ENCODE data around the gene ZNF695.
"Not testable (repeated sequence)": the region's sequence is repeated elsewhere in the genome, so short reads cannot be mapped to it uniquely, and the experiment has no call there.

The ZNF695 gene

DNA sequence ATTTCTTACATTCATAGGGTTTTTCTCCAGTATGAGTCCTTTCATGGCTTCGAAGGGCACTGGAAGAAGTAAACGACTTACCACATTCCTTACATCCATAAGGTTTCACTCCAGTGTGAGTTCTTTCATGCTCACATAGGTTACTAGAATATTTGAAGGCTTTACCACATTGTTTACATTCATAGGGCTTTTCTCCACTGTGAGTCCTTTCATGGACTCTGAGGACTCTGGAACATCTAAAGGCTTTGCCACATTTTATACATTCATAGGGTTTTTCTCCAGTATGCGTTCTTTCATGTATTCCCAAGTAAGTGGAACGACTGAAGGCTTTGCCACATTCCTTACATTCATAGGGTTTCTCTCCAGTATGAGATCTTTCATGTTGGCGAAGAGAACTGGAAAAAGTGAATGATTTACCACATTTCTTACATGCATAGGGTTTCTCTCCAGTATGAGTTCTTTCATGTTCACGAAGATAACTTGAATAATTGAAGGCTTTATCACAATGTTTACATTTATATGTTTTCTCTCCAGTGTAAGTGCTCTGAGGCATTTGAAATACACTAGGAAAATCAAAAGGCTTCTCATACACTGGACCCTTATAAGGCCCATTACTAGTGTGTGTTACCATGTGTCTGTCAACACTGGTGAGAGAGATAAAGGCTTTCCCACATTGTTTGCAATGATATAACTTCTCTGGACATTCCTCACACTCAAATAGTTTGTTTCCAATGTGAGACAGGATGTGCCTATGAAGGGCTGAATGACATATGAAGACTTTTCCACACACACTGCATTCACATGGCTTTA is 29.9 kb upstream of the ZNF695 start:
- no peak for DNase-seq (ENCODE audit: low read depth)
- TF ChIP-seq, protein P1, sequence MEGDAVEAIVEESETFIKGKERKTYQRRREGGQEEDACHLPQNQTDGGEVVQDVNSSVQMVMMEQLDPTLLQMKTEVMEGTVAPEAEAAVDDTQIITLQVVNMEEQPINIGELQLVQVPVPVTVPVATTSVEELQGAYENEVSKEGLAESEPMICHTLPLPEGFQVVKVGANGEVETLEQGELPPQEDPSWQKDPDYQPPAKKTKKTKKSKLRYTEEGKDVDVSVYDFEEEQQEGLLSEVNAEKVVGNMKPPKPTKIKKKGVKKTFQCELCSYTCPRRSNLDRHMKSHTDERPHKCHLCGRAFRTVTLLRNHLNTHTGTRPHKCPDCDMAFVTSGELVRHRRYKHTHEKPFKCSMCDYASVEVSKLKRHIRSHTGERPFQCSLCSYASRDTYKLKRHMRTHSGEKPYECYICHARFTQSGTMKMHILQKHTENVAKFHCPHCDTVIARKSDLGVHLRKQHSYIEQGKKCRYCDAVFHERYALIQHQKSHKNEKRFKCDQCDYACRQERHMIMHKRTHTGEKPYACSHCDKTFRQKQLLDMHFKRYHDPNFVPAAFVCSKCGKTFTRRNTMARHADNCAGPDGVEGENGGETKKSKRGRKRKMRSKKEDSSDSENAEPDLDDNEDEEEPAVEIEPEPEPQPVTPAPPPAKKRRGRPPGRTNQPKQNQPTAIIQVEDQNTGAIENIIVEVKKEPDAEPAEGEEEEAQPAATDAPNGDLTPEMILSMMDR (IDR thresholded peaks at IDR 0.05; ENCODE audit: low read depth, low read length, missing control alignments): no peak
- no peak overlapping the region for H3K4me3 ChIP-seq (ENCODE audit: low read depth, low read length)

DNA sequence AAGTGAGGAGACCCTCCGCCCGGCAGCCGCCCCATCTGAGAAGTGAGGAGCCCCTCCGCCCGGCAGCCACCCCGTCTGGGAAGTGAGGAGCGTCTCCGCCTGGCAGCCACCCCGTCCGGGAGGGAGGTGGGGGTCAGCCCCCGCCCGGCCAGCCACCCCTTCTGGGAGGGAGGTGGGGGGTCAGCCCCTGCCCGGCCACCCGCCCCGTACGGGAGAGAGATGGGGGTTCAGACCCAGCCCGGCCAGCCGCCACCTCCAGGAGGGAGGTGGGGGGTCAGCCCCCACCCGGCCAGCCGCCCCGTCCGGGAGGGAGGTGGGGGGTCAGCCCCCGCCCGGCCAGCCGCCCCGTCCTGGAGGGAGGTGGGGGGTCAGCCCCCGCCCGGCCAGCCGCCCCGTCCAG is 24.4 kb upstream of the ZNF695 start:
- not testable (repeated sequence) for H3K4me3 ChIP-seq (ENCODE audit: low read depth, low read length); DNase-seq (ENCODE audit: low read depth)

DNA sequence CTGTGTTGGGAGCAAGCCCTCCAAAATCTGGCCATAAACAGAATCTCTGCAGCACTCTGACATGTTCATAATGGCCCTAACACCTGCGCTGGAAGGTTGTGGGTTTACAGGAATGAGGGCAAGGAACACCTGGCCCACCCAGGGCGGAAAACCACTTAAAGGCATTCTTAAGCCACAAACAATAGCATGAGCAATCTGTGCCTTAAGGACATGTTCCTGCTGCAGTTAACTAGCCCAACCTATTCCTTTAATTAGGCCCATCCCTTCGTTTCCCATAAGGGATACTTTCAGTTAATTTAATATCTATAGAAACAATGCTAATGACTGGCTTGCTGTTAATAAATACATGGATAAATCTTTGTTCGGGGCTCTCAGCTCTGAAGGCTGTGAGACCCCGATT is 16.8 kb upstream of the ZNF695 start:
- DNase-seq (ENCODE audit: low read depth); H3K4me3 ChIP-seq (ENCODE audit: low read depth, low read length): not testable (repeated sequence)

DNA sequence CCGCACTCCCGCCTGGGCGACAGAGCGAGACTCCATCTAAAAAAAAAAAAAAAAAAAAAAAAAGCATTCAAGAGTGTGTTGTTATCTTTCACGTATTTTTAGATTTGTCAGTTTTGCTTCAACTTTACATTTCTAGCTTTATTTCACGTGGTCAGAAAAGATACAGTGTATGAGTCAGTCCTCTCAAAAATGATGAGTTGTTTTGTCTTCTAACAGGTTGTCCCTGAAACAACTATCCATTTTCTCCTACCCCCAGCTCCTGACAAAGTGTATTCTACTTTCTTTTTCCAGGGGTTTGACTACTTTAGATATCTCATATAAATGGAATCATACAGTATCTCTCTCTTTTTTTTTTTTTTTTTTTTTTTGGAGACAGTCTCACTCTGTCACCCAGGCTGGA is 5.5 kb upstream of the ZNF695 start:
- TF ChIP-seq, protein P1 (IDR thresholded peaks at IDR 0.05; ENCODE audit: low read depth, low read length, missing control alignments): no peak
- H3K4me3 ChIP-seq (ENCODE audit: low read depth, low read length): no peak overlapping the region
- no peak for DNase-seq (ENCODE audit: low read depth)

DNA sequence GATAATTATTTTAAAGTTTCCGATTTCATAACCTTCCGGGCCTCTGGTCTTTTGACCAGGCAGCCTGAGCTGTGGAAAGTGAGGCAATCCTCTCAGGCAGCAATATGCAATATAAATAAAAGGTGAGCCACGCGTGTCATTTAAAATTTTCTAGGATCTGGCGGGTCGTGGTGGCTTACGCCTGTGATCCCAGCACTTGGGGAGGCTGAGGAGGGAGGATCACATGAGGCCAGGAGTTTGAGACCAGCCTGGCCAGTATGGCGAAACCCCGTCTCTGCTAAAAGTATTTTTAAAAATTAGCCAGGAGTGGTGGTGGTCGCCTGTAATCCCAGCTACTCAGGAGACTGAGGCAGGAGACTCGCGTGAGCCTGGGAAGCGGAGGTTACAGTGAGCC is 546 bp upstream of the ZNF695 start:
- TF ChIP-seq, protein P1 (IDR thresholded peaks at IDR 0.05; ENCODE audit: low read depth, low read length, missing control alignments): no peak
- DNase-seq (ENCODE audit: low read depth): no peak
- no peak overlapping the region; the same call in 1 of the 2 replicates for H3K4me3 ChIP-seq (ENCODE audit: low read depth, low read length)

DNA sequence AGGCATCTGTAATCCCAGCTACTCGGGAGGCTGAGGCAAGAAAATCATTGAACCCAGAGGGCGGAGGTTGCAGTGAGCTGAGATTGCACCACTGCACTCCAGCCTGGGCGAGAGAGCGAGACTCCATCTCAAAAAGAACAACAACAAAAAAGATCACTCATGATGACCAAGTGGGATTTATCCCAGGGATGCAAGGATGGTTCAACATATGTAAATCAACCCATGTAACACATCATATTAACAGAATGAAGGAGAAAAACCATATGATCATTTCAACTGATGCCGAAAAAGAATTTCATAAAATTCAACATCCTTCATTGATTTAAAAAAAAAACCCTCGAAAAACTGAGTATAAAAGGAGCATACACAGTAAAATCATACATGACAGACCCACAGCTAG is 3.8 kb downstream of the ZNF695 start:
- H3K4me3 ChIP-seq (ENCODE audit: low read depth, low read length); DNase-seq (ENCODE audit: low read depth): not testable (repeated sequence)

DNA sequence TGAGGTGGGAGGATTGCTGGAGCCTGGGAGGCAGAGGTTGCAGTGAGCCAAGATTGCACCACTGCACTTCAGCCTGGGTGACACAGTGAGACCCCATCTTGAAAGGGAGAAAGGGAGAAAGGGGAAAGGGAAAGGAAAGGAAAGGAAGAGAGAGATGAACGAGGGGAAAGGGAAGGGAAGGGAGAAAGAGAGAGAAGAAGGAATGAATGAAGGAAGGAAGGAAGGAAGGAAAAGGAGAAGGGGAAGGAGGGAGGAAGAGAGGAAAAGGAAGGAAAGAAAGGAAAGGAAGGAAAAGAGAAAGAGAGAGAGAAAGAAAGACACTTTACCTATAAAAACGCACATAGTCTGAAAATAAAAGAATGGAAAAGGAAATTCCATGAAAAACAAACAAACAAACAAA is 18.0 kb downstream of the ZNF695 start:
- TF ChIP-seq, protein P1 (IDR thresholded peaks at IDR 0.05; ENCODE audit: low read depth, low read length, missing control alignments): no peak
- H3K4me3 ChIP-seq (ENCODE audit: low read depth, low read length): no peak overlapping the region
- no peak for DNase-seq (ENCODE audit: low read depth)

DNA sequence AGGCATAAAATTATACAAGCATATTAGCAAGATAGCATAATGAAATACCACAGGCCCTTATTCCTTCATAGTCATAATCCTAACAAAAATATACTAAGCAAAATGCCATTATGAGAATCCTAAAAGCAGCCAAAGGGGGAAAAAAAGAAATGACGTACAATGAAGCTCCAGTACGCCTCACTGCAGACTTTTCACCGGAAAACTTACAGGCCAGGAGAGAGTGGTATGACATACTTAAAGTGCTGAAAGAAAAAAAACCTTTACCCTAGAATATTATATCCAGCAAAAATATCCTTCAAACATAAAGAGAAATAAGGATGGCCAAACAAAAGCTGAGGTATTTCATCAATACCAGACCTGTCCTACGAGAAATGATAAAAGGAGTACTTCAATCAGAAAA is 19.5 kb downstream of the ZNF695 start:
- no peak for DNase-seq (ENCODE audit: low read depth)
- TF ChIP-seq, protein P1 (IDR thresholded peaks at IDR 0.05; ENCODE audit: low read depth, low read length, missing control alignments): no peak
- no peak overlapping the region for H3K4me3 ChIP-seq (ENCODE audit: low read depth, low read length)
